Measurements from ENCODE around the gene FAM8A1.

The FAM8A1 gene

GRCh38 chr6:17591287-17591686 is 8.8 kb upstream of the FAM8A1 start:
- Histone ChIP-seq H3K36me3 (ENCODE audit: insufficient read depth, low read length) (no peaks in the 10 kb centered on the region), H3K27ac (no peak overlapping the region), H3K9me3 (ENCODE audit: low read depth, low read length) (no peaks in the 10 kb centered on the region), H3K4me3 (no peak overlapping the region), H3K9ac (ENCODE audit: insufficient read length) (no peak overlapping the region)
- TF ChIP-seq FOXP2 (optimal IDR thresholded peaks at IDR 0.05; ENCODE audit: control extremely low read depth, extremely low read length, insufficient read depth) (no peak), POLR2AphosphoS5 (IDR thresholded peaks at IDR 0.05; ENCODE audit: borderline replicate concordance, low read depth, low read length) (no peak), EZH2 (IDR thresholded peaks at IDR 0.05) (no peak)
- no peak for DNase-seq (ENCODE audit: low read depth, low spot score)

GRCh38 chr6:17593246-17593645 is 6.9 kb upstream of the FAM8A1 start:
- no peaks in the 10 kb centered on the region for H3K36me3 ChIP-seq (ENCODE audit: insufficient read depth, low read length)
- TF ChIP-seq POLR2AphosphoS5 (IDR thresholded peaks at IDR 0.05; ENCODE audit: borderline replicate concordance, low read depth, low read length) (no peak), EZH2 (IDR thresholded peaks at IDR 0.05) (no peak), FOXP2 (optimal IDR thresholded peaks at IDR 0.05; ENCODE audit: control extremely low read depth, extremely low read length, insufficient read depth) (no peak)
- no peak for DNase-seq (ENCODE audit: low read depth, low spot score)
- H3K27ac ChIP-seq, result no peak overlapping the region
- H3K9ac ChIP-seq (ENCODE audit: insufficient read length), result no peak overlapping the region
- H3K9me3 ChIP-seq (ENCODE audit: low read depth, low read length), result no peaks in the 10 kb centered on the region
- H3K4me3 ChIP-seq, result no peak overlapping the region

- no peak overlapping the region for H3K27ac ChIP-seq
- no peak for TF ChIP-seq FOXP2 (optimal IDR thresholded peaks at IDR 0.05; ENCODE audit: control extremely low read depth, extremely low read length, insufficient read depth)
- no peak for TF ChIP-seq EZH2 (IDR thresholded peaks at IDR 0.05)
- TF ChIP-seq POLR2AphosphoS5 (IDR thresholded peaks at IDR 0.05; ENCODE audit: borderline replicate concordance, low read depth, low read length), result no peak
- no peaks in the 10 kb centered on the region for H3K36me3 ChIP-seq (ENCODE audit: insufficient read depth, low read length)
- H3K9me3 ChIP-seq (ENCODE audit: low read depth, low read length), result no peaks in the 10 kb centered on the region
- no peak overlapping the region for H3K4me3 ChIP-seq
- H3K9ac ChIP-seq (ENCODE audit: insufficient read length), result no peak overlapping the region
- DNase-seq (ENCODE audit: low read depth, low spot score), result no peak
Observed at GRCh38 chr6:17596085-17596484, 4.0 kb upstream of the FAM8A1 start.

GRCh38 chr6:17600527-17601385 is 654 bp downstream of the FAM8A1 start:
- Histone ChIP-seq H3K4me3 (peak overlapping the region; percentile 87), H3K9me3 (ENCODE audit: low read depth, low read length) (no peaks in the 10 kb centered on the region), H3K36me3 (ENCODE audit: insufficient read depth, low read length) (peaks cover 5% of the 10 kb centered on the region), H3K27ac (peak overlapping the region; percentile 4; the same call in 1 of the 2 replicates), H3K9ac (ENCODE audit: insufficient read length) (peak overlapping the region; percentile 75)
- no peak for TF ChIP-seq FOXP2 (optimal IDR thresholded peaks at IDR 0.05; ENCODE audit: control extremely low read depth, extremely low read length, insufficient read depth)
- no peak for TF ChIP-seq EZH2 (IDR thresholded peaks at IDR 0.05)
- peak; percentile 38; the same call in 1 of the 2 replicates for TF ChIP-seq POLR2AphosphoS5 (IDR thresholded peaks at IDR 0.05; ENCODE audit: borderline replicate concordance, low read depth, low read length)
- DNase-seq (ENCODE audit: low read depth, low spot score), result no peak

GRCh38 chr6:17601386-17601703 is 1.2 kb downstream of the FAM8A1 start:
- Histone ChIP-seq H3K4me3 (peak overlapping the region; percentile 87), H3K9ac (ENCODE audit: insufficient read length) (peak overlapping the region; percentile 75), H3K36me3 (ENCODE audit: insufficient read depth, low read length) (peaks cover 6% of the 10 kb centered on the region), H3K9me3 (ENCODE audit: low read depth, low read length) (no peaks in the 10 kb centered on the region), H3K27ac (no peak overlapping the region)
- no peak for DNase-seq (ENCODE audit: low read depth, low spot score)
- TF ChIP-seq POLR2AphosphoS5 (IDR thresholded peaks at IDR 0.05; ENCODE audit: borderline replicate concordance, low read depth, low read length) (no peak), FOXP2 (optimal IDR thresholded peaks at IDR 0.05; ENCODE audit: control extremely low read depth, extremely low read length, insufficient read depth) (no peak), EZH2 (IDR thresholded peaks at IDR 0.05) (no peak)

GRCh38 chr6:17602888-17603287 is 2.8 kb downstream of the FAM8A1 start:
- no peak for TF ChIP-seq FOXP2 (optimal IDR thresholded peaks at IDR 0.05; ENCODE audit: control extremely low read depth, extremely low read length, insufficient read depth)
- TF ChIP-seq POLR2AphosphoS5 (IDR thresholded peaks at IDR 0.05; ENCODE audit: borderline replicate concordance, low read depth, low read length), result no peak
- TF ChIP-seq EZH2 (IDR thresholded peaks at IDR 0.05), result no peak
- Histone ChIP-seq H3K4me3 (no peak overlapping the region; the same call in 1 of the 2 replicates), H3K9ac (ENCODE audit: insufficient read length) (peak overlapping the region; percentile 14), H3K27ac (no peak overlapping the region), H3K36me3 (ENCODE audit: insufficient read depth, low read length) (peaks cover 13% of the 10 kb centered on the region), H3K9me3 (ENCODE audit: low read depth, low read length) (no peaks in the 10 kb centered on the region)
- no peak for DNase-seq (ENCODE audit: low read depth, low spot score)

GRCh38 chr6:17606606-17607005 is 6.5 kb downstream of the FAM8A1 start:
- Histone ChIP-seq H3K9ac (ENCODE audit: insufficient read length) (no peak overlapping the region), H3K4me3 (no peak overlapping the region), H3K36me3 (ENCODE audit: insufficient read depth, low read length) (peaks cover 30% of the 10 kb centered on the region), H3K27ac (no peak overlapping the region), H3K9me3 (ENCODE audit: low read depth, low read length) (no peaks in the 10 kb centered on the region)
- TF ChIP-seq POLR2AphosphoS5 (IDR thresholded peaks at IDR 0.05; ENCODE audit: borderline replicate concordance, low read depth, low read length), result no peak
- no peak for TF ChIP-seq FOXP2 (optimal IDR thresholded peaks at IDR 0.05; ENCODE audit: control extremely low read depth, extremely low read length, insufficient read depth)
- TF ChIP-seq EZH2 (IDR thresholded peaks at IDR 0.05), result no peak
- DNase-seq (ENCODE audit: low read depth, low spot score), result no peak

- no peaks in the 10 kb centered on the region for H3K9me3 ChIP-seq (ENCODE audit: low read depth, low read length)
- peaks cover 44% of the 10 kb centered on the region for H3K36me3 ChIP-seq (ENCODE audit: insufficient read depth, low read length)
- no peak for DNase-seq (ENCODE audit: low read depth, low spot score)
- H3K9ac ChIP-seq (ENCODE audit: insufficient read length), result no peak overlapping the region
- H3K4me3 ChIP-seq, result no peak overlapping the region
- H3K27ac ChIP-seq, result peak overlapping the region; percentile 29; the same call in 1 of the 2 replicates
- TF ChIP-seq FOXP2 (optimal IDR thresholded peaks at IDR 0.05; ENCODE audit: control extremely low read depth, extremely low read length, insufficient read depth), result no peak
Observed at GRCh38 chr6:17610835-17611234, 10.7 kb downstream of the FAM8A1 start.
